GM20000 (cell line): ENCODE data around the gene DAO.

ENCODE experiments used
- DNase-seq: peaks from one replicate; pipeline ENCODE4 v3.0.0; 2012; ENCODE audit warnings: low spot score
- CTCF ChIP-seq: IDR thresholded peaks from 2 replicates; pipeline ENCODE4 v1.5.1; 2012; ENCODE audit warnings: mild to moderate bottlenecking, control low read depth; ENCODE audit errors: extremely low read depth, missing control alignments

DAO gene

GRCh38 chr12:108850854-108851573 is 28.9 kb upstream of the DAO start:
- no peak for TF ChIP-seq CTCF
- peak; percentile 78 for DNase-seq

- TF ChIP-seq CTCF, result no peak
- DNase-seq, result no peak
Measured at GRCh38 chr12:108852674-108853309, 27.1 kb upstream of the DAO start.

- TF ChIP-seq CTCF, result no peak
- no peak for DNase-seq
Measured at GRCh38 chr12:108853426-108853825, 26.5 kb upstream of the DAO start.

GRCh38 chr12:108853981-108854446 is 25.9 kb upstream of the DAO start:
- no peak for DNase-seq
- no peak for TF ChIP-seq CTCF

GRCh38 chr12:108854451-108855283 is 25.2 kb upstream of the DAO start:
- DNase-seq, result peak; percentile 71
- TF ChIP-seq CTCF, result no peak

- no peak for DNase-seq
- no peak for TF ChIP-seq CTCF
Measured at GRCh38 chr12:108855284-108856169, 24.4 kb upstream of the DAO start.

GRCh38 chr12:108856170-108856427 is 23.8 kb upstream of the DAO start:
- TF ChIP-seq CTCF, result no peak
- DNase-seq, result no peak
